Fibroblast of mammary gland (primary cell): ENCODE results near the gene SCP2.
A peak's percentile ranks its signal among the peaks of the same experiment; 100 is the strongest.
"Not testable (repeated sequence)": the region's sequence is repeated elsewhere in the genome, so short reads cannot be mapped to it uniquely, and the experiment has no call there.

Source experiments
- DNase-seq: peaks from one replicate; pipeline ENCODE4 v3.0.0-alpha.2; 2010; ENCODE audit warnings: low read depth
- H3K4me3 ChIP-seq: 2 replicates; pipeline ENCODE4 v1.5.1; 2011; ENCODE audit warnings: low read depth, mild to moderate bottlenecking, low read length, moderate library complexity; ENCODE audit not compliant: control insufficient read depth
- CTCF ChIP-seq: conservative IDR thresholded peaks from 2 replicates; pipeline ENCODE4 v1.5.1; 2011; ENCODE audit warnings: low read depth, low read length, inconsistent platforms; ENCODE audit not compliant: control insufficient read depth, insufficient read depth

SCP2 gene

GRCh38 chr1:52938183-52938451 lies 11.0 kb downstream of the SCP2 start:
- no peak for DNase-seq
- no peak overlapping the region for H3K4me3 ChIP-seq
- no peak for TF ChIP-seq CTCF

GRCh38 chr1:52943876-52944416 lies 16.9 kb downstream of the SCP2 start:
- H3K4me3 ChIP-seq = no peak overlapping the region
- no peak for TF ChIP-seq CTCF
- no peak for DNase-seq

- H3K4me3 ChIP-seq = no peak overlapping the region
- DNase-seq = no peak
These were observed 17.5 kb downstream of the SCP2 start for GRCh38 chr1:52944566-52944965.

GRCh38 chr1:52947490-52947889 lies 20.4 kb downstream of the SCP2 start:
- no peak for DNase-seq
- H3K4me3 ChIP-seq = no peak overlapping the region
- TF ChIP-seq CTCF = no peak

More at GRCh38 chr1:52944566-52944965, 17.5 kb downstream of the SCP2 start:
- TF ChIP-seq CTCF = no peak

GRCh38 chr1:52949602-52950001 lies 22.5 kb downstream of the SCP2 start:
- DNase-seq = not testable (repeated sequence)

GRCh38 chr1:52952112-52952511 lies 25.0 kb downstream of the SCP2 start:
- no peak for DNase-seq
- no peak overlapping the region for H3K4me3 ChIP-seq
- no peak for TF ChIP-seq CTCF

More at GRCh38 chr1:52949602-52950001, 22.5 kb downstream of the SCP2 start:
- H3K4me3 ChIP-seq = not testable (repeated sequence)

- no peak overlapping the region for H3K4me3 ChIP-seq
- DNase-seq = peak; percentile 94
- TF ChIP-seq CTCF = no peak
These were observed 28.3 kb downstream of the SCP2 start for GRCh38 chr1:52955129-52955970.
